Glutamatergic neuron (in vitro differentiated cells): Measurements from ENCODE around the gene NKX3-2. TPM values are rescaled to one million over a fixed set of nuclear protein-coding genes. Genes with fewer than 3 reads are reported as not detected.

Experiments used
- DNase-seq: peaks from one replicate; pipeline ENCODE4 v3.0.0; 2022
- H3K27ac Mint-ChIP-seq: one replicate; pipeline ENCODE4 v1.8.0; 2020; ENCODE audit warnings: mild to moderate bottlenecking, mixed read lengths, inconsistent platforms; ENCODE audit not compliant: unreplicated experiment
- H3K27me3 Mint-ChIP-seq: one replicate; pipeline ENCODE4 v1.8.0; 2020; ENCODE audit warnings: mild to moderate bottlenecking, moderate library complexity, mixed read lengths, inconsistent platforms; ENCODE audit not compliant: unreplicated experiment
- H3K36me3 Mint-ChIP-seq: one replicate; pipeline ENCODE4 v1.8.0; 2020; ENCODE audit warnings: mild to moderate bottlenecking, mixed read lengths, inconsistent platforms; ENCODE audit not compliant: unreplicated experiment
- H3K4me1 Mint-ChIP-seq: one replicate; pipeline ENCODE4 v1.8.0; 2020; ENCODE audit warnings: mild to moderate bottlenecking, low read depth, mixed read lengths, inconsistent platforms; ENCODE audit not compliant: unreplicated experiment
- H3K4me3 Mint-ChIP-seq: one replicate; pipeline ENCODE4 v1.8.0; 2020; ENCODE audit warnings: mild to moderate bottlenecking, mixed read lengths, inconsistent platforms; ENCODE audit not compliant: unreplicated experiment
- H3K9me3 Mint-ChIP-seq: one replicate; pipeline ENCODE4 v1.8.0; 2020; ENCODE audit warnings: mild to moderate bottlenecking, moderate library complexity, mixed read lengths, inconsistent platforms; ENCODE audit not compliant: unreplicated experiment
- total RNA-seq: library from RNA; stranded (reverse); fragmentation: NEBNext Ultra II Directional; extraction: Animal tissue kit (Norgen Biotek cat#: 25700); gene quantifications from one replicate; pipeline ENCODE4 v1.2.1, GENCODE V29; 2021; ENCODE audit not compliant: unreplicated experiment
- TF ChIP-seq, protein P1 (sequence below): fragments of 200-600 bp; sonication (generic); IDR thresholded peaks from one replicate; pipeline ENCODE4 v1.5.0; 2021; ENCODE audit not compliant: partially characterized antibody, unreplicated experiment

Gene NKX3-2
- total RNA-seq, 1 donor from 2014 or later, result 0.25 TPM

DNA sequence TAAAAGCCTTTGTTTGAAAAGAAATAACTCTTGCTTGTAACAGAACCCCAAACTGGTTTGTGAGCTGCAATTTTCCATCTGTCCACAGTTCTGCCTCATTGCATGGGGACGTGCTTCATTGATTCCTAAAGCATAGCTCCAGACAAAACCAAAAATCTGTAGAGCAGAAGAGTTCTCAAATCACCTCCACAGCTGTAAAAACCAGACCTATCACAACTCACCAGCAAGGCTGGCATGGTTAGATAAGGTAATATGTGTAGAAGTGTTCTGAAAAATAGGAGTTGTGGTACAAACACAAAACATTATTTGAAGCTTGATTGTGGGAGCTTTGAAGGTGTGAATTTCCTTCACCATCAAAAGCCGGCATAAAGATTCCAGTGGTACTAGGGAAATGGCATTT is 47.7 kb downstream of the NKX3-2 start:
- Mint-ChIP-seq H3K27me3 (no peaks in the 10 kb centered on the region), H3K9me3 (no peaks in the 10 kb centered on the region), H3K4me3 (no peak overlapping the region), H3K27ac (no peak overlapping the region), H3K4me1 (peaks cover 3% of the 10 kb centered on the region), H3K36me3 (no peaks in the 10 kb centered on the region)
- TF ChIP-seq, protein P1, sequence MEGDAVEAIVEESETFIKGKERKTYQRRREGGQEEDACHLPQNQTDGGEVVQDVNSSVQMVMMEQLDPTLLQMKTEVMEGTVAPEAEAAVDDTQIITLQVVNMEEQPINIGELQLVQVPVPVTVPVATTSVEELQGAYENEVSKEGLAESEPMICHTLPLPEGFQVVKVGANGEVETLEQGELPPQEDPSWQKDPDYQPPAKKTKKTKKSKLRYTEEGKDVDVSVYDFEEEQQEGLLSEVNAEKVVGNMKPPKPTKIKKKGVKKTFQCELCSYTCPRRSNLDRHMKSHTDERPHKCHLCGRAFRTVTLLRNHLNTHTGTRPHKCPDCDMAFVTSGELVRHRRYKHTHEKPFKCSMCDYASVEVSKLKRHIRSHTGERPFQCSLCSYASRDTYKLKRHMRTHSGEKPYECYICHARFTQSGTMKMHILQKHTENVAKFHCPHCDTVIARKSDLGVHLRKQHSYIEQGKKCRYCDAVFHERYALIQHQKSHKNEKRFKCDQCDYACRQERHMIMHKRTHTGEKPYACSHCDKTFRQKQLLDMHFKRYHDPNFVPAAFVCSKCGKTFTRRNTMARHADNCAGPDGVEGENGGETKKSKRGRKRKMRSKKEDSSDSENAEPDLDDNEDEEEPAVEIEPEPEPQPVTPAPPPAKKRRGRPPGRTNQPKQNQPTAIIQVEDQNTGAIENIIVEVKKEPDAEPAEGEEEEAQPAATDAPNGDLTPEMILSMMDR, result no peak
- no peak for DNase-seq

DNA sequence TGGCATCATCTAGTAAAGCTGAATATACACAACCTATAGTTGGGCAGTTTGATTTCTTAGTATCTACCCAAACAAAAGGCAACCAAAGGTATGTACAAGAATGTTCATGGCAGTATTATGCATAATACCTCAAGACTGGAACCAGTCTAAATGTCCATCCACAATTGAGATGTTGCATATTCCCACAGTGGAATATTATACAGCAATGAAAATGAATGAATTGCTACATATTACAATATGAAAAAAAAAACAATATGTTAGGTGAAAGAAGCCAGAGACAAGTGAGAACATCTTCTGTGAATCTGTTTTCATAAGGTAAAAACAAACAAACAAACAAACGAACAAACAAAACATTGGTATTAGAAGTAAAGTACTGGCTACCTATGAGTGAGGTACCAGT is 48.6 kb downstream of the NKX3-2 start:
- TF ChIP-seq, protein P1, result no peak
- H3K9me3 Mint-ChIP-seq, result no peaks in the 10 kb centered on the region
- H3K4me1 Mint-ChIP-seq, result peaks cover 3% of the 10 kb centered on the region
- no peaks in the 10 kb centered on the region for H3K27me3 Mint-ChIP-seq
- no peak for DNase-seq
- H3K4me3 Mint-ChIP-seq, result no peak overlapping the region
- no peaks in the 10 kb centered on the region for H3K36me3 Mint-ChIP-seq
- no peak overlapping the region for H3K27ac Mint-ChIP-seq

DNA sequence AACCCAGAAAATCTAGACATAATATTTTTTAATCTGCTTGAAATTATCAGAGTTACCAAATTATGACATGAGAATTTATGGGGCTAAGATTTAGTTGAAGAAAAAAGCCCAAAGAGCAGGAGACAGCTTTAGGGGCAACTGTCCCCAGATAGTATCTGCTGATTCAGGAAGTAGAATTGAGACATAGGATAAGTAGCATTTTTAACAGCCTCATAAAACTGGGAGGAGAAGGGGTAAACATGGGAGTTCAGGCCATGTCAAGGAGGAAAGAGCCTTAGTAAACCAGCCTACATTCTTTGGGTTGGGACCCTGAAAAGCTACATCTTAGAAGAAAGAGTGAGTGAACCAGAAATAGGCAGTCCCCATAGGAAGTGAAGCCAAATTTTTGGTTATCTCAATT is 50.5 kb downstream of the NKX3-2 start:
- Mint-ChIP-seq H3K4me3 (no peak overlapping the region), H3K27ac (no peak overlapping the region), H3K36me3 (no peaks in the 10 kb centered on the region), H3K27me3 (no peaks in the 10 kb centered on the region), H3K9me3 (no peaks in the 10 kb centered on the region), H3K4me1 (peaks cover 1% of the 10 kb centered on the region)
- DNase-seq, result no peak
- TF ChIP-seq, protein P1, result no peak

DNA sequence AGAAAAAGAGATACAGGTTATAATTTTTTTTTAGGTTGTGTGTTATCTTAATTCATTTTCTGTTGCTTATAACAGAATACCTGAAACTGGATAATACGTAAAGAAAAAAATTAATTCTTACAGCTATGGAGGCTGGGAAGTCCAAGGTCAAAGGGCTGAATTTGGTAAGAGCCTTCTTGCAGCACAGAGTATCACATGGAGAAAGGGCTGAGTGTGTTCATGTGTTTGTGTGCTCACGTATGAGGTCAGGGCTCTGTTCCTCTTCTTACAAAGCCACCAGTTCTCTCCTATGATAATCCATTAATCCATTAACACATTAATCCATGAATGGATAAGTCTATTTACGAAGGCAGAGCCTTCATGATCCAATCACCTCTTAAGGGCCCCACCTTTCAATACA is 51.6 kb downstream of the NKX3-2 start:
- TF ChIP-seq, protein P1, result no peak
- H3K27ac Mint-ChIP-seq, result no peak overlapping the region

More for the DNA sequence above, 51.6 kb downstream of the NKX3-2 start:
- no peak for DNase-seq
- Mint-ChIP-seq H3K27me3 (no peaks in the 10 kb centered on the region), H3K36me3 (no peaks in the 10 kb centered on the region), H3K4me1 (peaks cover 1% of the 10 kb centered on the region), H3K4me3 (no peak overlapping the region), H3K9me3 (no peaks in the 10 kb centered on the region)

Other genes starting within 250 kb of the NKX3-2 start
- 12.7 TPM for gene RAB28, start 60.2 kb downstream of the NKX3-2 start, total RNA-seq
- 57.3 TPM for gene BOD1L1, start 83.2 kb upstream of the NKX3-2 start, total RNA-seq